Mesenchymal stem cell (in vitro differentiated cells and primary cell): Measurements from ENCODE around the gene CASTOR1.

Source experiments
- DNase-seq: peaks from one replicate; pipeline ENCODE4 v3.0.0-alpha.2; 2013
- H2AFZ ChIP-seq: one replicate; pipeline ENCODE4 v1.6.1; 2013; ENCODE audit warnings: low read depth, mild to moderate bottlenecking, control low read depth, inconsistent platforms, low read length, moderate library complexity
- H2AK5ac ChIP-seq: 2 replicates; pipeline ENCODE4 v1.6.1; 2013; ENCODE audit warnings: low read length, moderate library complexity, mild to moderate bottlenecking, inconsistent platforms; ENCODE audit not compliant: severe bottlenecking
- H2BK120ac ChIP-seq: one replicate; pipeline ENCODE4 v1.6.1; 2013; ENCODE audit warnings: low read depth, mild to moderate bottlenecking, inconsistent platforms, low read length, moderate library complexity
- H2BK12ac ChIP-seq, 2 experiments: one replicate each; pipeline ENCODE4 v1.6.1; 2013; ENCODE audit warnings: inconsistent platforms in 2 of 2, low read length in 2 of 2, mild to moderate bottlenecking in 2 of 2, moderate library complexity in 2 of 2, control low read depth in 1 of 2
- H2BK15ac ChIP-seq: one replicate; pipeline ENCODE4 v1.6.1; 2013; ENCODE audit warnings: mild to moderate bottlenecking, low read depth, inconsistent platforms; ENCODE audit not compliant: poor library complexity, severe bottlenecking
- H2BK5ac ChIP-seq: 2 replicates; pipeline ENCODE4 v1.6.1; 2013; ENCODE audit warnings: low read depth, mild to moderate bottlenecking, low read length, control low read depth, inconsistent platforms; ENCODE audit not compliant: poor library complexity, severe bottlenecking
- H3K14ac ChIP-seq, 2 experiments: one replicate each; pipeline ENCODE4 v1.6.1; 2013; ENCODE audit warnings: inconsistent platforms in 2 of 2, low read length in 2 of 2, control low read depth in 1 of 2, mild to moderate bottlenecking in 1 of 2, moderate library complexity in 1 of 2
- H3K18ac ChIP-seq, 2 experiments: one replicate each; pipeline ENCODE4 v1.6.1; 2013; ENCODE audit warnings: inconsistent platforms in 2 of 2, low read length in 2 of 2, control low read depth in 1 of 2, low read depth in 1 of 2, mild to moderate bottlenecking in 1 of 2
- H3K23ac ChIP-seq, 2 experiments: one replicate each; pipeline ENCODE4 v1.6.1; 2013; ENCODE audit warnings: inconsistent platforms in 2 of 2, low read length in 2 of 2, mild to moderate bottlenecking in 2 of 2, moderate library complexity in 2 of 2, control low read depth in 1 of 2
- H3K27ac ChIP-seq: 2 replicates; pipeline ENCODE4 v1.5.1; 2013; ENCODE audit warnings: mild to moderate bottlenecking, moderate library complexity, low read length, control low read depth, inconsistent platforms; ENCODE audit not compliant: poor library complexity, severe bottlenecking
- H3K27me3 ChIP-seq, 2 experiments: 2 replicates each; pipeline versions ENCODE4 v1.6.1 to v1.7.0; 2013; ENCODE audit warnings: low read length in 2 of 2, mild to moderate bottlenecking in 2 of 2, moderate library complexity in 2 of 2, control low read depth in 1 of 2, inconsistent platforms in 1 of 2; ENCODE audit not compliant: control insufficient read depth in 1 of 2, insufficient read depth in 1 of 2
- H3K36me3 ChIP-seq, 2 experiments: 2 replicates each; pipeline versions ENCODE4 v1.6.1 to v1.7.0; 2013; ENCODE audit warnings: low read length in 2 of 2, control low read depth in 1 of 2, inconsistent platforms in 1 of 2, low read depth in 1 of 2, mild to moderate bottlenecking in 1 of 2; ENCODE audit not compliant: insufficient read depth in 2 of 2, control insufficient read depth in 1 of 2
- H3K4ac ChIP-seq, 2 experiments: one replicate each; pipeline ENCODE4 v1.6.1; 2013; ENCODE audit warnings: inconsistent platforms in 2 of 2, low read length in 2 of 2, mild to moderate bottlenecking in 2 of 2, moderate library complexity in 2 of 2, control low read depth in 1 of 2, low read depth in 1 of 2
- H3K4me1 ChIP-seq: 2 replicates; pipeline ENCODE4 v1.6.1; 2013; ENCODE audit warnings: low read depth, low read length, control low read depth; ENCODE audit not compliant: control insufficient read depth, insufficient read depth
- H3K4me2 ChIP-seq: 2 replicates; pipeline ENCODE4 v1.6.1; 2013; ENCODE audit warnings: low read length, mild to moderate bottlenecking, inconsistent platforms; ENCODE audit not compliant: poor library complexity, severe bottlenecking
- H3K4me3 ChIP-seq, 2 experiments: 2 replicates each; pipeline versions ENCODE4 v1.5.1 to v1.7.0; 2013; ENCODE audit warnings: low read length in 2 of 2, mild to moderate bottlenecking in 2 of 2, control low read depth in 1 of 2, low read depth in 1 of 2; ENCODE audit not compliant: insufficient read depth in 1 of 2
- H3K79me1 ChIP-seq: replicated peaks from 2 replicates; pipeline ENCODE4 v1.6.1; 2013; ENCODE audit warnings: mild to moderate bottlenecking, control low read depth, low read length, inconsistent platforms; ENCODE audit not compliant: poor library complexity, severe bottlenecking
- H3K9ac ChIP-seq: 2 replicates; pipeline ENCODE4 v1.7.0; 2013; ENCODE audit warnings: mild to moderate bottlenecking, low read length, moderate library complexity
- H3K9me3 ChIP-seq: 2 replicates; pipeline ENCODE4 v1.7.0; 2013; ENCODE audit warnings: mild to moderate bottlenecking, low read length; ENCODE audit not compliant: control insufficient read depth
- H4K8ac ChIP-seq: one replicate; pipeline ENCODE4 v1.6.1; 2013; ENCODE audit warnings: inconsistent platforms, mild to moderate bottlenecking, low read length, moderate library complexity
- H4K91ac ChIP-seq: one replicate; pipeline ENCODE4 v1.6.1; 2013; ENCODE audit warnings: mild to moderate bottlenecking, low read length, inconsistent platforms
- WGBS: methylation state at CpG from one replicate; pipeline ENCODE4 v1.1.7; 2013; ENCODE audit warnings: mixed read lengths; 5-methylcytosine and 5-hydroxymethylcytosine counted together

Gene CASTOR1

GRCh38 chr22:30250661-30251267 is 38.5 kb downstream of the CASTOR1 start:
- no peak overlapping the region for H2BK15ac ChIP-seq
- peaks cover 1% of the 10 kb centered on the region for H3K79me1 ChIP-seq
- H2BK120ac ChIP-seq: no peak overlapping the region
- no peaks in the 10 kb centered on the region for H3K27me3 ChIP-seq
- no peak overlapping the region for H4K91ac ChIP-seq
- H3K27ac ChIP-seq: peak overlapping the region; percentile 98
- H2AK5ac ChIP-seq: peak overlapping the region; percentile 100
- H3K18ac ChIP-seq: peak overlapping the region in 1 of 2 experiments; percentile 4
- no peak overlapping the region for H3K14ac ChIP-seq
- DNase-seq: peak; percentile 46
- no peak overlapping the region for H3K23ac ChIP-seq
- no peak overlapping the region for H2AFZ ChIP-seq
- no peak overlapping the region for H3K4ac ChIP-seq
- peak overlapping the region in 1 of 2 experiments; percentile 7 for H2BK12ac ChIP-seq
- H2BK5ac ChIP-seq: peak overlapping the region; percentile 63
- no peak overlapping the region for H3K9ac ChIP-seq
- no peak overlapping the region for H3K4me3 ChIP-seq
- H3K36me3 ChIP-seq: no peaks in the 10 kb centered on the region
- peaks cover 74% of the 10 kb centered on the region for H3K4me1 ChIP-seq
- no peaks in the 10 kb centered on the region for H3K9me3 ChIP-seq
- H4K8ac ChIP-seq: no peak overlapping the region
- H3K4me2 ChIP-seq: no peak overlapping the region
- WGBS: 68% methylated on average over 9 of the region's 12 CpGs

- Histone ChIP-seq H2BK5ac (peak overlapping the region; percentile 59), H3K27ac (peak overlapping the region; percentile 98), H3K27me3 (no peaks in the 10 kb centered on the region), H3K36me3 (peaks cover 0 to under 1% of the 10 kb centered on the region in 2 experiments), H3K79me1 (peaks cover under 1% of the 10 kb centered on the region), H3K23ac (no peak overlapping the region), H3K4me3 (no peak overlapping the region), H2AFZ (no peak overlapping the region), H3K4ac (no peak overlapping the region), H3K18ac (no peak overlapping the region), H2AK5ac (peak overlapping the region; percentile 98), H3K14ac (no peak overlapping the region), H3K9me3 (no peaks in the 10 kb centered on the region), H4K8ac (no peak overlapping the region), H2BK120ac (no peak overlapping the region), H4K91ac (no peak overlapping the region), H3K9ac (no peak overlapping the region), H2BK15ac (no peak overlapping the region), H3K4me1 (peaks cover 75% of the 10 kb centered on the region), H3K4me2 (no peak overlapping the region), H2BK12ac (peak overlapping the region in 1 of 2 experiments; percentile 45)
- WGBS: 100% methylated on average over 2 of the region's 3 CpGs
- no peak for DNase-seq
Measured at GRCh38 chr22:30250039-30250565, 39.2 kb downstream of the CASTOR1 start.

GRCh38 chr22:30249049-30250038 is 40.0 kb downstream of the CASTOR1 start:
- Histone ChIP-seq H3K9me3 (no peaks in the 10 kb centered on the region), H4K8ac (no peak overlapping the region), H3K9ac (peak overlapping the region; percentile 60), H3K4me1 (peaks cover 76% of the 10 kb centered on the region), H2AK5ac (peak overlapping the region; percentile 90), H3K4me2 (no peak overlapping the region), H3K36me3 (peaks cover 0 to 8% of the 10 kb centered on the region in 2 experiments), H3K18ac (no peak overlapping the region), H3K14ac (no peak overlapping the region), H3K4me3 (peak overlapping the region in 1 of 2 experiments; percentile 63), H2BK5ac (no peak overlapping the region), H2BK12ac (peak overlapping the region in 1 of 2 experiments; percentile 57), H4K91ac (no peak overlapping the region), H3K4ac (no peak overlapping the region), H2BK15ac (no peak overlapping the region), H2AFZ (no peak overlapping the region), H3K27me3 (no peaks in the 10 kb centered on the region), H3K27ac (peak overlapping the region; percentile 98), H3K79me1 (no peaks in the 10 kb centered on the region), H2BK120ac (no peak overlapping the region), H3K23ac (no peak overlapping the region)
- 72% methylated on average over 25 of the region's 27 CpGs for WGBS
- DNase-seq: no peak

- Histone ChIP-seq H3K36me3 (peaks cover 8 to 17% of the 10 kb centered on the region in 2 experiments), H3K4me1 (peaks cover 77% of the 10 kb centered on the region), H2AK5ac (peak overlapping the region; percentile 90), H2BK15ac (no peak overlapping the region), H3K9me3 (no peaks in the 10 kb centered on the region), H2BK5ac (no peak overlapping the region), H2BK120ac (no peak overlapping the region), H3K27ac (peak overlapping the region; percentile 98), H3K9ac (peak overlapping the region; percentile 60), H4K8ac (no peak overlapping the region), H2AFZ (no peak overlapping the region), H3K4me3 (peak overlapping the region in 1 of 2 experiments; percentile 63), H3K23ac (no peak overlapping the region), H2BK12ac (peak overlapping the region in 1 of 2 experiments; percentile 79), H4K91ac (no peak overlapping the region), H3K4me2 (no peak overlapping the region), H3K79me1 (no peaks in the 10 kb centered on the region), H3K18ac (no peak overlapping the region), H3K27me3 (no peaks in the 10 kb centered on the region), H3K14ac (no peak overlapping the region), H3K4ac (no peak overlapping the region)
- DNase-seq: no peak
- WGBS: 91% methylated on average over 6 of the region's 6 CpGs
Measured at GRCh38 chr22:30248484-30248883, 40.8 kb downstream of the CASTOR1 start.
